ENCODE results near the gene DDAH2. TPM values are rescaled to one million over a fixed set of nuclear protein-coding genes. Genes with fewer than 3 reads are reported as not detected.

DDAH2 gene
- total RNA-seq, 1 donor from 2014 or later, result 72.4 TPM

GRCh38 chr6:31697555-31697954, 31.5 kb downstream of the DDAH2 start:
- H3K4me1 Mint-ChIP-seq (ENCODE audit: low read depth, unreplicated experiment), result peaks cover 15% of the 10 kb centered on the region
- Histone ChIP-seq H3K36me3 (ENCODE audit: insufficient read depth, low read length) (peaks cover 15% of the 10 kb centered on the region), H3K4me1 (ENCODE audit: insufficient read depth, low read length) (peaks cover 12% of the 10 kb centered on the region), H3K27ac (ENCODE audit: low read depth, low read length) (no peak overlapping the region), H4K20me1 (ENCODE audit: insufficient read depth, low read length) (peaks cover 37% of the 10 kb centered on the region), H3K27me3 (ENCODE audit: insufficient read depth, low read length) (no peaks in the 10 kb centered on the region), H3K4me2 (ENCODE audit: low read length) (no peak overlapping the region), H3K4me3 (ENCODE audit: insufficient read depth, low read depth, low read length) (no peak overlapping the region), H3K79me2 (ENCODE audit: insufficient read depth, low read length) (peaks cover 34% of the 10 kb centered on the region), H2AFZ (ENCODE audit: low read depth, low read length) (no peak overlapping the region), H3K9ac (ENCODE audit: low read length) (peak overlapping the region; percentile 34), H3K9me3 (ENCODE audit: insufficient read depth, low read depth, low read length) (no peaks in the 10 kb centered on the region)
- H3K4me3 Mint-ChIP-seq (ENCODE audit: unreplicated experiment), result peak overlapping the region; percentile 34
- H3K27me3 Mint-ChIP-seq (ENCODE audit: low read depth, unreplicated experiment), result no peaks in the 10 kb centered on the region
- no peak for FAIRE-seq
- no peaks in the 10 kb centered on the region for H3K9me3 Mint-ChIP-seq (ENCODE audit: unreplicated experiment)
- no peak overlapping the region for H3K27ac Mint-ChIP-seq (ENCODE audit: unreplicated experiment)
- TF ChIP-seq EZH2 (IDR thresholded peaks at IDR 0.05; ENCODE audit: insufficient read depth, low read length), result no peak
- TF ChIP-seq CTCF (IDR thresholded peaks at IDR 0.05; ENCODE audit: insufficient read depth, low read depth, low read length), result no peak
- no peak for DNase-seq (ENCODE audit: low read depth)
- H3K36me3 Mint-ChIP-seq (ENCODE audit: low read depth, unreplicated experiment), result peaks cover 6% of the 10 kb centered on the region

- no peak overlapping the region for H2AFZ ChIP-seq (ENCODE audit: low read depth, low read length)
- H3K4me1 Mint-ChIP-seq (ENCODE audit: low read depth, unreplicated experiment), result peaks cover 16% of the 10 kb centered on the region
- no peak overlapping the region for H3K27ac Mint-ChIP-seq (ENCODE audit: unreplicated experiment)
- FAIRE-seq, result no peak
- H3K36me3 Mint-ChIP-seq (ENCODE audit: low read depth, unreplicated experiment), result peaks cover 8% of the 10 kb centered on the region
- H3K27ac ChIP-seq (ENCODE audit: low read depth, low read length), result no peak overlapping the region
- peaks cover 5% of the 10 kb centered on the region for H3K4me1 ChIP-seq (ENCODE audit: insufficient read depth, low read length)
- H3K79me2 ChIP-seq (ENCODE audit: insufficient read depth, low read length), result peaks cover 3% of the 10 kb centered on the region
- H3K4me3 ChIP-seq (ENCODE audit: insufficient read depth, low read depth, low read length), result no peak overlapping the region
- H3K9ac ChIP-seq (ENCODE audit: low read length), result no peak overlapping the region
- no peak overlapping the region for H3K4me2 ChIP-seq (ENCODE audit: low read length)
- no peak for DNase-seq (ENCODE audit: low read depth)
- H3K9me3 Mint-ChIP-seq (ENCODE audit: unreplicated experiment), result no peaks in the 10 kb centered on the region
- H3K9me3 ChIP-seq (ENCODE audit: insufficient read depth, low read depth, low read length), result no peaks in the 10 kb centered on the region
- H4K20me1 ChIP-seq (ENCODE audit: insufficient read depth, low read length), result peaks cover 16% of the 10 kb centered on the region
- no peak overlapping the region for H3K4me3 Mint-ChIP-seq (ENCODE audit: unreplicated experiment)
- peaks cover 25% of the 10 kb centered on the region for H3K36me3 ChIP-seq (ENCODE audit: insufficient read depth, low read length)
- TF ChIP-seq CTCF (IDR thresholded peaks at IDR 0.05; ENCODE audit: insufficient read depth, low read depth, low read length) (no peak), EZH2 (IDR thresholded peaks at IDR 0.05; ENCODE audit: insufficient read depth, low read length) (no peak)
- H3K27me3 Mint-ChIP-seq (ENCODE audit: low read depth, unreplicated experiment), result no peaks in the 10 kb centered on the region
- no peaks in the 10 kb centered on the region for H3K27me3 ChIP-seq (ENCODE audit: insufficient read depth, low read length)
These were observed 35.6 kb downstream of the DDAH2 start for GRCh38 chr6:31693535-31693934.

GRCh38 chr6:31692886-31693285, 36.2 kb downstream of the DDAH2 start:
- no peak overlapping the region for H3K9ac ChIP-seq (ENCODE audit: low read length)
- H4K20me1 ChIP-seq (ENCODE audit: insufficient read depth, low read length), result peaks cover 16% of the 10 kb centered on the region
- H3K4me1 Mint-ChIP-seq (ENCODE audit: low read depth, unreplicated experiment), result peaks cover 16% of the 10 kb centered on the region
- peaks cover 5% of the 10 kb centered on the region for H3K4me1 ChIP-seq (ENCODE audit: insufficient read depth, low read length)
- H3K4me2 ChIP-seq (ENCODE audit: low read length), result no peak overlapping the region
- H3K9me3 ChIP-seq (ENCODE audit: insufficient read depth, low read depth, low read length), result no peaks in the 10 kb centered on the region
- DNase-seq (ENCODE audit: low read depth) (no peak), FAIRE-seq (no peak)
- H2AFZ ChIP-seq (ENCODE audit: low read depth, low read length), result no peak overlapping the region
- no peaks in the 10 kb centered on the region for H3K9me3 Mint-ChIP-seq (ENCODE audit: unreplicated experiment)
- peaks cover 3% of the 10 kb centered on the region for H3K79me2 ChIP-seq (ENCODE audit: insufficient read depth, low read length)
- no peak overlapping the region for H3K4me3 ChIP-seq (ENCODE audit: insufficient read depth, low read depth, low read length)
- H3K36me3 Mint-ChIP-seq (ENCODE audit: low read depth, unreplicated experiment), result peaks cover 11% of the 10 kb centered on the region
- no peaks in the 10 kb centered on the region for H3K27me3 Mint-ChIP-seq (ENCODE audit: low read depth, unreplicated experiment)
- no peak overlapping the region for H3K27ac Mint-ChIP-seq (ENCODE audit: unreplicated experiment)
- peaks cover 29% of the 10 kb centered on the region for H3K36me3 ChIP-seq (ENCODE audit: insufficient read depth, low read length)
- TF ChIP-seq CTCF (IDR thresholded peaks at IDR 0.05; ENCODE audit: insufficient read depth, low read depth, low read length) (no peak), EZH2 (IDR thresholded peaks at IDR 0.05; ENCODE audit: insufficient read depth, low read length) (no peak)
- H3K27ac ChIP-seq (ENCODE audit: low read depth, low read length), result no peak overlapping the region
- H3K4me3 Mint-ChIP-seq (ENCODE audit: unreplicated experiment), result no peak overlapping the region
- H3K27me3 ChIP-seq (ENCODE audit: insufficient read depth, low read length), result no peaks in the 10 kb centered on the region
